Activated naive CD4-positive, alpha-beta T cell treated with anti-CD3 and anti-CD28 coated beads, Interleukin-2, amount 10 ng/mL, durations not matched to agents 7 days and 5 days (primary cell): Measurements from ENCODE around the gene ATM.
"Not testable (repeated sequence)": the region's sequence is repeated elsewhere in the genome, so short reads cannot be mapped to it uniquely, and the experiment has no call there.

Experiments used
- CTCF ChIA-PET: fragments of 350-600 bp; sonication (Branson Sonifier 250); formaldehyde crosslinking; loops from one replicate; lab custom pipeline; 2021; ENCODE audit warnings: antibody characterized with exemption; lab: Charles Lee
- DNase-seq: peaks from one replicate; pipeline ENCODE4 v3.0.0-alpha.2; 2020
- H3K27ac Mint-ChIP-seq: one replicate; pipeline ENCODE4 v1.8.0; 2021; ENCODE audit warnings: mild to moderate bottlenecking, moderate library complexity, mixed read lengths
- H3K27me3 Mint-ChIP-seq: one replicate; pipeline ENCODE4 v1.8.0; 2021; ENCODE audit warnings: mild to moderate bottlenecking, mixed read lengths
- H3K36me3 Mint-ChIP-seq: one replicate; pipeline ENCODE4 v1.8.0; 2021; ENCODE audit warnings: mixed read lengths
- H3K4me1 Mint-ChIP-seq: one replicate; pipeline ENCODE4 v1.8.0; 2021; ENCODE audit warnings: mixed read lengths
- H3K4me3 Mint-ChIP-seq: one replicate; pipeline ENCODE4 v1.8.0; 2021; ENCODE audit warnings: mild to moderate bottlenecking, moderate library complexity, mixed read lengths
- H3K9me3 Mint-ChIP-seq: one replicate; pipeline ENCODE4 v1.8.0; 2021; ENCODE audit warnings: mixed read lengths

ATM gene

GRCh38 chr11:108340973-108341372 is 118.1 kb downstream of the ATM start:
- Mint-ChIP-seq H3K4me3 (no peak overlapping the region), H3K36me3 (peaks cover 51% of the 10 kb centered on the region), H3K9me3 (no peaks in the 10 kb centered on the region), H3K27me3 (no peaks in the 10 kb centered on the region), H3K4me1 (peaks cover 3% of the 10 kb centered on the region), H3K27ac (no peak overlapping the region)
- CTCF ChIA-PET: no interaction called here
- no peak for DNase-seq

DNA sequence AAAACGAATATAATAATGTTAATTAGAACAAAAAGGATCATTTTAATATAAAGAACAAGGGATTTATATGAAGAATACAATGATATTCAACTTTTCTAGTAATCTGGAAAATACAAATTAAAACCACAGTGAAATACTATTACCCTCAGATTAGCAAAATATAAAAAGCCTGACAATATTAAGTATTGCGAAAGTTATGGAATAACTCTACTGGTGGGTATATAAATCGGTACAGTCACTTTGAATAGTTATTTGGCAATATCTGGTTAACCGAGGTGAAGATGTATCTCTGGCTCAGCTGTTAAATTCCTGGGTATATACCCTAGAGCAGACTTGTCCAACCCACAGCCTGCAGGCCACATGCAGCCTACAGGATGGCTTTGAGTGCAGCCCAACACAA is 118.8 kb downstream of the ATM start:
- H3K9me3 Mint-ChIP-seq: no peaks in the 10 kb centered on the region

GRCh38 chr11:108343714-108344113 is 120.8 kb downstream of the ATM start:
- Mint-ChIP-seq H3K27me3 (no peaks in the 10 kb centered on the region), H3K9me3 (no peaks in the 10 kb centered on the region), H3K4me3 (no peak overlapping the region), H3K27ac (no peak overlapping the region), H3K4me1 (peaks cover 3% of the 10 kb centered on the region), H3K36me3 (peaks cover 45% of the 10 kb centered on the region)
- CTCF ChIA-PET: no interaction called here
- no peak for DNase-seq

More for the DNA sequence above, 118.8 kb downstream of the ATM start:
- H3K27me3 Mint-ChIP-seq: no peaks in the 10 kb centered on the region
- CTCF ChIA-PET: no interaction called here
- DNase-seq: no peak
- no peak overlapping the region for H3K27ac Mint-ChIP-seq
- no peak overlapping the region for H3K4me3 Mint-ChIP-seq
- H3K36me3 Mint-ChIP-seq: peaks cover 50% of the 10 kb centered on the region
- H3K4me1 Mint-ChIP-seq: peaks cover 3% of the 10 kb centered on the region

GRCh38 chr11:108345767-108346166 is 122.9 kb downstream of the ATM start:
- H3K4me3 Mint-ChIP-seq: no peak overlapping the region
- no peak overlapping the region for H3K27ac Mint-ChIP-seq
- H3K9me3 Mint-ChIP-seq: no peaks in the 10 kb centered on the region
- CTCF ChIA-PET: interaction anchor here (0.7 kb wide), 1 partner anchor 252 kb away, joined by 3 read pairs; no protein-coding TSS in a partner anchor
- DNase-seq: no peak
- H3K27me3 Mint-ChIP-seq: no peaks in the 10 kb centered on the region
- peaks cover 3% of the 10 kb centered on the region for H3K4me1 Mint-ChIP-seq
- H3K36me3 Mint-ChIP-seq: peaks cover 59% of the 10 kb centered on the region

GRCh38 chr11:108346451-108346850 is 123.6 kb downstream of the ATM start:
- Mint-ChIP-seq H3K4me1 (peaks cover 3% of the 10 kb centered on the region), H3K9me3 (no peaks in the 10 kb centered on the region), H3K27me3 (no peaks in the 10 kb centered on the region), H3K36me3 (peaks cover 58% of the 10 kb centered on the region), H3K27ac (no peak overlapping the region), H3K4me3 (no peak overlapping the region)
- CTCF ChIA-PET: no interaction called here
- DNase-seq: no peak

- CTCF ChIA-PET: no interaction called here
- Mint-ChIP-seq H3K9me3 (no peaks in the 10 kb centered on the region), H3K36me3 (peaks cover 70% of the 10 kb centered on the region), H3K27me3 (no peaks in the 10 kb centered on the region), H3K4me3 (no peak overlapping the region), H3K27ac (no peak overlapping the region), H3K4me1 (no peaks in the 10 kb centered on the region)
- DNase-seq: no peak
These were observed 128.6 kb downstream of the ATM start for GRCh38 chr11:108351468-108351867.

GRCh38 chr11:108364159-108364558 is 141.3 kb downstream of the ATM start:
- Mint-ChIP-seq H3K36me3 (peaks cover 49% of the 10 kb centered on the region), H3K4me3 (no peak overlapping the region), H3K27me3 (no peaks in the 10 kb centered on the region), H3K27ac (no peak overlapping the region), H3K9me3 (peaks cover 5% of the 10 kb centered on the region), H3K4me1 (no peaks in the 10 kb centered on the region)
- no peak for DNase-seq
- CTCF ChIA-PET: no interaction called here

GRCh38 chr11:108368134-108368533 is 145.3 kb downstream of the ATM start:
- Mint-ChIP-seq H3K4me3 (no peak overlapping the region), H3K36me3 (peaks cover 68% of the 10 kb centered on the region)

GRCh38 chr11:108369064-108369463 is 146.2 kb downstream of the ATM start:
- DNase-seq: no peak
- CTCF ChIA-PET: no interaction called here
- no peak overlapping the region for H3K4me3 Mint-ChIP-seq
- H3K27me3 Mint-ChIP-seq: no peaks in the 10 kb centered on the region
- H3K4me1 Mint-ChIP-seq: no peaks in the 10 kb centered on the region
- H3K36me3 Mint-ChIP-seq: peaks cover 69% of the 10 kb centered on the region
- H3K9me3 Mint-ChIP-seq: peaks cover 5% of the 10 kb centered on the region
- no peak overlapping the region for H3K27ac Mint-ChIP-seq

More at GRCh38 chr11:108368134-108368533, 145.3 kb downstream of the ATM start:
- Mint-ChIP-seq H3K27ac (no peak overlapping the region), H3K9me3 (peaks cover 1% of the 10 kb centered on the region), H3K4me1 (no peaks in the 10 kb centered on the region), H3K27me3 (no peaks in the 10 kb centered on the region)
- no peak for DNase-seq
- CTCF ChIA-PET: no interaction called here

GRCh38 chr11:108370315-108370714 is 147.4 kb downstream of the ATM start:
- H3K27me3 Mint-ChIP-seq: no peaks in the 10 kb centered on the region
- CTCF ChIA-PET: no interaction called here
- H3K4me1 Mint-ChIP-seq: no peaks in the 10 kb centered on the region
- no peak overlapping the region for H3K27ac Mint-ChIP-seq
- peaks cover 6% of the 10 kb centered on the region for H3K9me3 Mint-ChIP-seq
- DNase-seq: no peak
- H3K36me3 Mint-ChIP-seq: peaks cover 57% of the 10 kb centered on the region
- no peak overlapping the region for H3K4me3 Mint-ChIP-seq

DNA sequence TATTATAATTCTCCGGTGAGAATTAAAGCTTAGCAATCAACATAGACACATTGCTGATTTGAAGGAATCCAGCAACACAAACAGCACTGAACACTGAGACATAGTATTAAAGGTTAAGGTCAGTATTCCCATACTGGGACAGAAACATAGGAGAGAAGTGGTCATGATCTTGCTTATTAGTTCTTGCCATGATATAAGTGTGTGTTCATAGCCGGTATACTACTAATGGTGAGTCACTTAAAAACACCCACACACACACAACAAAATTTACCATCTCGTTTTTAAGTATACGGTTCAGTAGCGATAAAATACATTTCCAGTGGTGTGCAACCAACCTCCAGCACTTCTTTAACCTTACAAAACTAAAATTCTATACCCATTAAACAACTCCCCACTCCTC is 148.1 kb downstream of the ATM start:
- H3K4me3 Mint-ChIP-seq: no peak overlapping the region
- H3K36me3 Mint-ChIP-seq: peaks cover 53% of the 10 kb centered on the region
- H3K27ac Mint-ChIP-seq: no peak overlapping the region
- CTCF ChIA-PET: no interaction called here
- no peaks in the 10 kb centered on the region for H3K27me3 Mint-ChIP-seq
- no peak for DNase-seq
- no peaks in the 10 kb centered on the region for H3K4me1 Mint-ChIP-seq
- peaks cover 6% of the 10 kb centered on the region for H3K9me3 Mint-ChIP-seq

DNA sequence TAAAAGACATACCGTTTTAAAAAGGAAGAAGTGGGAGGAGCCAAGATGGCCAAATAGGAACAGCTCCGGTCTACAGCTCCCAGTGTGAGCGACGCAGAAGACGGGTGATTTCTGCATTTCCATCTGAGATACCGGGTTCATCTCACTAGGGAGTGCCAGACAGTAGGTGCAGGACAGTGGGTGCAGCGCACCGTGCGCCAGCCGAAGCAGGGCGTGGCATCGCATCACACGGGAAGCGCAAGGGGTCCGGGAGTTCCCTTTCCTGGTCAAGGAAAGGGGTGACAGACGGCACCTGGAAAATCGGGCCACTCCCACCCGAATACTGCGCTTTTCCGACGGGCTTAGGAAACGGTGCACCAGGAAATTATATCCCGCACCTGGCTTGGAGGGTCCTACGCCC is 150.6 kb downstream of the ATM start:
- DNase-seq, H3K27ac Mint-ChIP-seq, H3K9me3 Mint-ChIP-seq, H3K4me1 Mint-ChIP-seq, CTCF ChIA-PET, H3K27me3 Mint-ChIP-seq, H3K4me3 Mint-ChIP-seq: not testable (repeated sequence)
- peaks cover 34% of the 10 kb centered on the region for H3K36me3 Mint-ChIP-seq

GRCh38 chr11:108388576-108388975 is 165.7 kb downstream of the ATM start:
- no peaks in the 10 kb centered on the region for H3K4me1 Mint-ChIP-seq
- H3K27ac Mint-ChIP-seq: no peak overlapping the region
- CTCF ChIA-PET: interaction anchor here (1.0 kb wide), 1 partner anchor 10 kb away, joined by 3 read pairs; no protein-coding TSS in a partner anchor
- no peaks in the 10 kb centered on the region for H3K36me3 Mint-ChIP-seq
- no peaks in the 10 kb centered on the region for H3K27me3 Mint-ChIP-seq
- no peaks in the 10 kb centered on the region for H3K9me3 Mint-ChIP-seq
- DNase-seq: no peak
- no peak overlapping the region for H3K4me3 Mint-ChIP-seq

DNA sequence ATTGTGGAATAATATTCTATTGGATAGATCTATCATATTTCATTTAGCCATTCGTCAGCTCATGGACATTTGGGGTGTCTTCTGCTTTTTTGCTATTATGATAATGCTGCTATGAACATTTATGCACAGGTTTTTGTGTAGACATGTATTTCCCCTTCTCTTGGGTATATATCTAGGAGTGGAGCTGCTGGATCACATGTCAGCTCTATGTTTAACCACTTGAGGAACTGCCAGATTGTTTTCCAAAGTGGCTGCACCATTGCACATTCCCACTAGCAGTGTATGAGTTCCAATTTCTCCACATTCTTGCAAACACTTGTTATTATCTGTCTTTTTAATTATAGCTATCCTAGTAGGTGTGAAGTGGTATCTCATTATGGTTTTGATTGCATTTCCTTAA is 169.5 kb downstream of the ATM start:
- Mint-ChIP-seq H3K27ac (no peak overlapping the region), H3K9me3 (no peaks in the 10 kb centered on the region)

DNA sequence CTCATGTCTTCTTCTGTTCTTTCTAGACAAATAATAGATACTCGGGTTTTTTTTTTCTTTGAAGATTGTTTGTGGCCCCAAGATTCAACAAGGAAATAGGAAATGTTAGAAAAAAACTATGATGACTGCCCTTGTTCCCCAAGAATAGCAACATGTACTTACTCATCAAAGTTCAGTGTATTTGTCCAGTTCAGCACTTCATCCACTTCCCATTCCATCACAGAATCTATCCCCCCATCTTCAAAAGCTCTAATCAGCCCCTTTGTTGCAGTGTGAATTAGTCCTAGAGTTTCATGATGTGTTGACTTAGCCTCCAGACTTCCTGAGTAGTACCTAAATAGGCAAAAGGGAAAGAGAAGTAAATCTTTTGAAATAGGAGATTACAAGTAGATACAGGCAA is 170.2 kb downstream of the ATM start:
- CTCF ChIA-PET: no interaction called here
- Mint-ChIP-seq H3K27ac (no peak overlapping the region), H3K4me1 (no peaks in the 10 kb centered on the region)

More for the DNA sequence above, 169.5 kb downstream of the ATM start:
- no peak for DNase-seq
- Mint-ChIP-seq H3K4me1 (no peaks in the 10 kb centered on the region), H3K36me3 (no peaks in the 10 kb centered on the region), H3K4me3 (no peak overlapping the region), H3K27me3 (no peaks in the 10 kb centered on the region)
- CTCF ChIA-PET: no interaction called here

More for the DNA sequence above, 170.2 kb downstream of the ATM start:
- Mint-ChIP-seq H3K4me3 (no peak overlapping the region), H3K27me3 (no peaks in the 10 kb centered on the region), H3K9me3 (no peaks in the 10 kb centered on the region), H3K36me3 (no peaks in the 10 kb centered on the region)
- no peak for DNase-seq
